ENCODE results near the gene TPRA1.

The TPRA1 gene

GRCh38 chr3:127555108-127555507 is 35.4 kb downstream of the TPRA1 start:
- DNase-seq, result no peak

GRCh38 chr3:127552038-127552437 is 38.5 kb downstream of the TPRA1 start:
- DNase-seq, result no peak

GRCh38 chr3:127551178-127551577 is 39.4 kb downstream of the TPRA1 start:
- no peak for DNase-seq

- DNase-seq, result no peak
Observed at GRCh38 chr3:127550468-127551157, 39.9 kb downstream of the TPRA1 start.

GRCh38 chr3:127549826-127550467 is 40.6 kb downstream of the TPRA1 start:
- no peak for DNase-seq

GRCh38 chr3:127547761-127548605 is 42.5 kb downstream of the TPRA1 start:
- DNase-seq, result peak; percentile 41

GRCh38 chr3:127546970-127547733 is 43.4 kb downstream of the TPRA1 start:
- no peak for DNase-seq

GRCh38 chr3:127546554-127546953 is 44.0 kb downstream of the TPRA1 start:
- DNase-seq, result no peak

- DNase-seq, result no peak
Observed at GRCh38 chr3:127545711-127546457, 44.6 kb downstream of the TPRA1 start.

GRCh38 chr3:127545216-127545615 is 45.3 kb downstream of the TPRA1 start:
- DNase-seq, result no peak

GRCh38 chr3:127544803-127545201 is 45.7 kb downstream of the TPRA1 start:
- DNase-seq, result no peak

GRCh38 chr3:127544192-127544802 is 46.2 kb downstream of the TPRA1 start:
- peak; percentile 51 for DNase-seq

- DNase-seq, result no peak
Observed at GRCh38 chr3:127543441-127543840, 47.1 kb downstream of the TPRA1 start.

GRCh38 chr3:127542441-127542952 is 48.0 kb downstream of the TPRA1 start:
- DNase-seq, result no peak

GRCh38 chr3:127541320-127541719 is 49.2 kb downstream of the TPRA1 start:
- DNase-seq, result no peak

- DNase-seq, result no peak
Observed at GRCh38 chr3:127539366-127540060, 51.0 kb downstream of the TPRA1 start.

- DNase-seq, result no peak
Observed at GRCh38 chr3:127538569-127538968, 52.0 kb downstream of the TPRA1 start.

GRCh38 chr3:127536830-127537812 is 53.4 kb downstream of the TPRA1 start:
- no peak for DNase-seq

Measured in MV-4-11 (cell line).